NB4 (cell line): ENCODE data around the gene GPRIN2.

ENCODE experiments used
- MYC ChIP-seq: IDR thresholded peaks from 2 replicates; pipeline ENCODE4 v1.6.1; 2011; ENCODE audit warnings: low read depth, low read length
- POLR2A ChIP-seq: IDR thresholded peaks from 2 replicates; pipeline ENCODE4 v1.6.1; 2011; ENCODE audit warnings: mild to moderate bottlenecking; ENCODE audit not compliant: insufficient read length; ENCODE audit errors: extremely low read depth
- TF ChIP-seq, protein P1 (sequence below): IDR thresholded peaks from one replicate; pipeline ENCODE4 v1.5.1; 2012; ENCODE audit warnings: low read depth, low read length
- TF ChIP-seq, protein P2 (sequence below): IDR thresholded peaks from 2 replicates; pipeline ENCODE4 v1.6.1; 2011; ENCODE audit warnings: low read depth, low read length

GRCh38 chr10:46546591-46547540 is 9.6 kb downstream of the GPRIN2 start:
- TF ChIP-seq, protein P1, sequence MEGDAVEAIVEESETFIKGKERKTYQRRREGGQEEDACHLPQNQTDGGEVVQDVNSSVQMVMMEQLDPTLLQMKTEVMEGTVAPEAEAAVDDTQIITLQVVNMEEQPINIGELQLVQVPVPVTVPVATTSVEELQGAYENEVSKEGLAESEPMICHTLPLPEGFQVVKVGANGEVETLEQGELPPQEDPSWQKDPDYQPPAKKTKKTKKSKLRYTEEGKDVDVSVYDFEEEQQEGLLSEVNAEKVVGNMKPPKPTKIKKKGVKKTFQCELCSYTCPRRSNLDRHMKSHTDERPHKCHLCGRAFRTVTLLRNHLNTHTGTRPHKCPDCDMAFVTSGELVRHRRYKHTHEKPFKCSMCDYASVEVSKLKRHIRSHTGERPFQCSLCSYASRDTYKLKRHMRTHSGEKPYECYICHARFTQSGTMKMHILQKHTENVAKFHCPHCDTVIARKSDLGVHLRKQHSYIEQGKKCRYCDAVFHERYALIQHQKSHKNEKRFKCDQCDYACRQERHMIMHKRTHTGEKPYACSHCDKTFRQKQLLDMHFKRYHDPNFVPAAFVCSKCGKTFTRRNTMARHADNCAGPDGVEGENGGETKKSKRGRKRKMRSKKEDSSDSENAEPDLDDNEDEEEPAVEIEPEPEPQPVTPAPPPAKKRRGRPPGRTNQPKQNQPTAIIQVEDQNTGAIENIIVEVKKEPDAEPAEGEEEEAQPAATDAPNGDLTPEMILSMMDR, result no peak
- no peak for TF ChIP-seq POLR2A
- TF ChIP-seq, protein P2, sequence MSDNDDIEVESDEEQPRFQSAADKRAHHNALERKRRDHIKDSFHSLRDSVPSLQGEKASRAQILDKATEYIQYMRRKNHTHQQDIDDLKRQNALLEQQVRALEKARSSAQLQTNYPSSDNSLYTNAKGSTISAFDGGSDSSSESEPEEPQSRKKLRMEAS, result no peak
- TF ChIP-seq MYC, result no peak
